Measurements from ENCODE around the gene DRD1. TPM values are rescaled to one million over a fixed set of nuclear protein-coding genes. Genes with fewer than 3 reads are reported as not detected.

DRD1 gene
- not detected for polyA plus RNA-seq (2012; ENCODE audit: insufficient read length, low read depth)

- TF ChIP-seq POLR2AphosphoS5 (IDR thresholded peaks at IDR 0.05; ENCODE audit: low read depth, low read length), result no peak
- no peak for TF ChIP-seq REST (IDR thresholded peaks at IDR 0.05; ENCODE audit: insufficient read depth in 1 of 2, low read depth in 2 of 2, low read length in 2 of 2)
- no peak for TF ChIP-seq SIN3A (IDR thresholded peaks at IDR 0.05; ENCODE audit: borderline replicate concordance, insufficient read depth, low read length)
Measured at GRCh38 chr5:175444060-175444904, at the start of gene DRD1. Gene DRD1, minus strand, starts transcription at chr5:175444182. Its CDS starts 1,083 bp downstream, at chr5:175443099.

- no peak for TF ChIP-seq POLR2AphosphoS5 (IDR thresholded peaks at IDR 0.05; ENCODE audit: low read depth, low read length)
- no peak for TF ChIP-seq SIN3A (IDR thresholded peaks at IDR 0.05; ENCODE audit: borderline replicate concordance, insufficient read depth, low read length)
- no peak for TF ChIP-seq FOXP2 (optimal IDR thresholded peaks at IDR 0.05; ENCODE audit: borderline replicate concordance, extremely low read depth, extremely low read length, insufficient read depth)
- TF ChIP-seq TAF1 (IDR thresholded peaks at IDR 0.05; ENCODE audit: borderline replicate concordance, insufficient read depth, low read length), result no peak
- no peak for TF ChIP-seq REST (IDR thresholded peaks at IDR 0.05; ENCODE audit: insufficient read depth in 1 of 2, low read depth in 2 of 2, low read length in 2 of 2)
Measured at GRCh38 chr5:175493726-175494125, 49.7 kb upstream of the DRD1 start.

GRCh38 chr5:175493260-175493659, 49.3 kb upstream of the DRD1 start:
- TF ChIP-seq TAF1 (IDR thresholded peaks at IDR 0.05; ENCODE audit: borderline replicate concordance, insufficient read depth, low read length), result no peak

GRCh38 chr5:175491223-175491622, 47.2 kb upstream of the DRD1 start:
- TF ChIP-seq POLR2AphosphoS5 (IDR thresholded peaks at IDR 0.05; ENCODE audit: low read depth, low read length) (no peak), SIN3A (IDR thresholded peaks at IDR 0.05; ENCODE audit: borderline replicate concordance, insufficient read depth, low read length) (no peak), FOXP2 (optimal IDR thresholded peaks at IDR 0.05; ENCODE audit: borderline replicate concordance, extremely low read depth, extremely low read length, insufficient read depth) (no peak), REST (IDR thresholded peaks at IDR 0.05; ENCODE audit: insufficient read depth in 1 of 2, low read depth in 2 of 2, low read length in 2 of 2) (no peak), TAF1 (IDR thresholded peaks at IDR 0.05; ENCODE audit: borderline replicate concordance, insufficient read depth, low read length) (no peak)

- TF ChIP-seq REST (IDR thresholded peaks at IDR 0.05; ENCODE audit: insufficient read depth in 1 of 2, low read depth in 2 of 2, low read length in 2 of 2), result no peak
- TF ChIP-seq TAF1 (IDR thresholded peaks at IDR 0.05; ENCODE audit: borderline replicate concordance, insufficient read depth, low read length), result no peak
- no peak for TF ChIP-seq FOXP2 (optimal IDR thresholded peaks at IDR 0.05; ENCODE audit: borderline replicate concordance, extremely low read depth, extremely low read length, insufficient read depth)
- no peak for TF ChIP-seq POLR2AphosphoS5 (IDR thresholded peaks at IDR 0.05; ENCODE audit: low read depth, low read length)
- no peak for TF ChIP-seq SIN3A (IDR thresholded peaks at IDR 0.05; ENCODE audit: borderline replicate concordance, insufficient read depth, low read length)
Measured at GRCh38 chr5:175489693-175490443, 45.9 kb upstream of the DRD1 start.
